Gastroesophageal sphincter (tissue), 3 donors: ENCODE data around the gene FGF14.

Experiments used
- CTCF ChIP-seq, 4 experiments: fragments of 200-600 bp in 2 of 4; fragments of 450-650 bp in 2 of 4; sonication (generic) in 1 of 4; IDR thresholded peaks; one replicate each; pipeline ENCODE4 v1.5.1; 2017 to 2019; ENCODE audit warnings: antibody characterized with exemption in 4 of 4, mild to moderate bottlenecking in 2 of 4, moderate library complexity in 2 of 4
- EP300 ChIP-seq: sonication (generic); formaldehyde crosslinking; IDR thresholded peaks from one replicate; pipeline ENCODE4 v1.6.1; 2017; ENCODE audit warnings: antibody characterized with exemption, mild to moderate bottlenecking
- POLR2A ChIP-seq, 2 donors: fragments of 450-650 bp; IDR thresholded peaks; one replicate each; pipeline ENCODE4 v1.6.1; 2017; ENCODE audit warnings: antibody characterized with exemption in 2 of 2, mild to moderate bottlenecking in 2 of 2, moderate library complexity in 1 of 2
- POLR2AphosphoS5 ChIP-seq: sonication (generic); formaldehyde crosslinking; IDR thresholded peaks from one replicate; pipeline ENCODE4 v1.6.1; 2017; ENCODE audit warnings: antibody characterized with exemption

- TF ChIP-seq POLR2A (IDR thresholded peaks at IDR 0.05) (no peak), CTCF (IDR thresholded peaks at IDR 0.05) (no peak), POLR2AphosphoS5 (no peak), EP300 (no peak)
Measured at GRCh38 chr13:102327119-102327617, 74.7 kb downstream of the FGF14 start.
